Head of caudate nucleus (tissue), 42 donors: ENCODE results near the gene ATG14.
A peak's percentile ranks its signal among the peaks of the same experiment; 100 is the strongest.
"Not testable (repeated sequence)": the region's sequence is repeated elsewhere in the genome, so short reads cannot be mapped to it uniquely, and the experiment has no call there.

Source experiments
- DNase-seq, 42 donors: peaks; one replicate each; pipeline versions ENCODE4 v3.0.0 to v3.0.0-alpha.2; 2020 to 2021; ENCODE audit warnings: mixed read lengths in 7 of 42
- intact Hi-C: fragments of 100-400 bp; cut with DNase I; formaldehyde crosslinking; loops from one replicate; pipeline ENCODE4 v1.15.0; 2022

Gene ATG14

GRCh38 chr14:55436519-55436918 is 24.9 kb upstream of the ATG14 start:
- no peak for DNase-seq
- intact Hi-C loops = no loop called here

DNA sequence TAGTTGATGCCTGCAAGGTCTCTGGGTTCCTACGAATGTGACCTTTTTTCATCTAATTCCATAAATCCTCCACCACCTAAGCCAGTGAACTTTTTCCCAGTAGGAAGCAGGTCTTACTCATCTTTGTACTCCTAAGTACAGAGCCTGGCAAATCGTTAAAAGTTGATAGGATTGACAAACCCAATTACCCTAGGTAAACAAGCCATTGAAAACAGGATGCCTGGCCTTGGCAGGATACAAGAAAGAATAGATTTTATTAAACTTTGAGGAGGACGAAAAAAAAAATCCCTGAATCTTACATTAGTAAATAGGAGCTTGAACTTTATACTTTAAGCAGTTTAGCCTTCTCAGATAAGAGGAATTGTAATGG is 23.2 kb upstream of the ATG14 start:
- DNase-seq = no peak
- intact Hi-C loops = no loop called here

DNA sequence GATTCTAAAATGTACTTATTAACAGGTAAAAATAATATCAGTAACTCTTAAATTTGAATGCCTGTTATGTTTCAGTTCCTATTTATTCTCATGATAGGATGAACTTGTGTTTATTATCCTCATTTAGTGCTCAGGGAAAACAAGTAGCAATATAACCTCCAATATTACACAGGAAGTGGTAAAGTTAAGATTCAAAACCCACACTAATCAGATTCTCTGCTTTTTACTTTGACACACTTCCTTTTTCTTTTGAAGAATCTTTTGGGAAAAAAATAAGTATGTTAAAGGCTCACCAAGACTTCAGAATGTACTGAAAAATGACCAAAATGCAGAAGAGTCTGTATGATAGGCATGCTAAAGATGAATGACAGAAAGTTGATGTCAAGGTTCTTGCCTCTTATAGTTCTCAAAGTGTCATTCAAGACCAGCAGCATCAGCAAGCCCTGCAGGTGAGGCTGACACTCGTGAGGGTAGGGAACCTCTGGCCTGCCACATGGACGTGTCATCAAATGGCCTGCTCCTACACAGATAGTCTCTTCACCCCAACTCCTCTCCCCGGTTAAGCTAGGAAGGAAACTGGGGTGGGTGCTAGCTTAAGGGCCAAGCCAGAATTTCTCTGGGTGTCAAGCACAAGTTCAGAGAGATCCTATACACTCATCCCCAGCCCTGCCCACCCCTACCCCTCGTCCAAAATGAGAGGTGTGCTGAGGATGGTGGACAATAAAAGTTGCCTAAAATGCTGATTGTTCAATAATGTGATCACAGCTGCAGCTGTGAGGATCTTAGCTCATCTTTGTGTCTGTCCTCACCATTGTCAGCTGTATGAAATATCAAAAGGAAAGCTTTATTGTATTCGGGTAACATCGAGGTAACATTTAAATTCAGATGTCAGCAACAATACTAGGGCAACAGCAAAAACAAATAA is 22.5 kb upstream of the ATG14 start:
- intact Hi-C loops = no loop called here

DNA sequence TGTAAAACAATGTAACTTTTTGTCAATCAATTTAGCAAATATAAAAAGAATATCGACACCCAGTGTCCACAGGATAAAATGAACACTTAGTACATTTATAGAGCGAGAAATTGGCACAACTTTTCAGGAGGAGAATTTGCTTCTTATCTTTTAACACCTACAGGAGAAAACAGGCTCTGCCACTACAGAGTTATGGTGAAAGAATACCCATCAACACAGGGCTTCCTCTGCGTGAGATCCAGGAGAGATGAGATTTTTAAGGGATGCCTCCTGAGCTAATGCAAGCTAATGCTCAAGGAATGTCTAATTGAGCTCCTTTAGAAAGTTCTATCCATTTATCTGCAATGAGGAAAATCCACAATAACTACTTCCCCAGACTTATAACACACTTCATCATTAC is 21.0 kb upstream of the ATG14 start:
- no peak for DNase-seq
- intact Hi-C loops = no loop called here

More for the DNA sequence above, 22.5 kb upstream of the ATG14 start:
- no peak for DNase-seq

DNA sequence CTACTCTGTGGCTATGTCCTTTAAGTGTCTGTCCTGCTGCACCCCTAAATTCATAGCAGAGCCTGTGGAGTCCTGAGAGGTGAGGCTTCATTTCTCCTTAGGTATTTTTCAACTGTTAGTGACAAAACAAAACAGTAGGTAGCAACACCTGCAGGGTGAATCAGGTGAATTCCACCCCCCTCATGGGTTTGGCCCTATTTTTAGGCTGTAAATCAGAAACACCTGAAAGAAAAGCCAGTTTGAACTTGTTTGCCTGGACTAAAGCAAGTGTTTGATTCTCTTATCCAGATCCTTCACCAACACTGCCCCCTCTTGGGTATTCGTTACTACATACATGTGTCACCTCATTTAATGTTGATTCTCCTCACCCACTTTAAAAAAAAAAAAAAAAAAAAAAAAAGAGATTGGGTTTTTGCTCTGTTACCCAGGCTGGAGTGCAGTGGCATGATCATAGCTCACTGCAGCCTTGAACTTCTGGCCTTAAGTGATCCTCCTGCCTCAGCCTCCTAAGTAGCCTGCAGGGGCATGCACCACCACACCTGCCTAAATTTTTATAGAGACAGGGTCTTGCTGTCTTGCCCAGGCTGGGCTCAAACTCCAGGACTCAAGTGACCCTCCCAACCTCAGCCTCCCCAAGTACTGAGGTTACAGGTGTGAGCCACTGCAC is 18.5 kb upstream of the ATG14 start:
- intact Hi-C loops = no loop called here

DNA sequence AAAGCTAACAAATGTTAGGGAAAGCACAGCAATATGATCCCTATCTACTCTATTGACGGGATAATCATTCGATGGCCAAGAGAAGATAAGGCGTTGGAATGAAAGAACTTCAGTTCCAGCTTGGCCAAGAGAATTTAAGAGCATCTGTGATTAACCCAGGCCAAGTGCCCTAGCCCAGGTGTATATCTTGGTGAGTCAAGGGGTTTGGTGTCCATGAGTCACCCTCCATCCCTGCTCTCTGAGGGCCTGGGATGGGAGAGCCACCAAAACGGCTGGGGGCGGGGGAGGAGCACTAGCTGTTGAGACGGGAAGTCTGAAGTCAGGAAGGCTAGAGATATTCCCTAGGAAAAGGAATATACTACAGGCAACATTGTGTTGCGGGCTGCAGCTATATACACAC is 15.8 kb upstream of the ATG14 start:
- intact Hi-C loops = no loop called here
- DNase-seq = no peak

More for the DNA sequence above, 18.5 kb upstream of the ATG14 start:
- DNase-seq = peak in 4 of 42 donors; percentile 18 to 34 (median 26)

DNA sequence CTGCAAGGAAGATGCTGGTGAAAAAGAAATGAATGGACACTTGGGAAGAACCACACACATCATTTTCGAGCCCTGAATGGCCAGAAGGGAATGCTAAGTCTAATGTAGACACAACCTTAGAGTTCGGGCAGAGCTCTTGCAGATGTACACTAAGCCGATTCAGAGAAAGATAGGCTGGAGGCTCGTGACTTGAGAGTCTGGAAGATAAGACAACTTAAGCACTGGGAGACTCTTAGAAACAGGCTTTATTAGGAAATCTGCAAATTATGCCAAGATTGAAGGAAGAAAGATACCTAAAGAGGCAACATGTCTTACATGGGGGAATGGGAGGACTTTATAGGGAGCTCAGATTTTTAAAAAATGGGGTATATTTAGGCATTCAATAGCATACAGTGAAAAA is 15.3 kb upstream of the ATG14 start:
- intact Hi-C loops = no loop called here
- no peak for DNase-seq

GRCh38 chr14:55425091-55425490 is 13.5 kb upstream of the ATG14 start:
- no peak for DNase-seq
- intact Hi-C loops = no loop called here

DNA sequence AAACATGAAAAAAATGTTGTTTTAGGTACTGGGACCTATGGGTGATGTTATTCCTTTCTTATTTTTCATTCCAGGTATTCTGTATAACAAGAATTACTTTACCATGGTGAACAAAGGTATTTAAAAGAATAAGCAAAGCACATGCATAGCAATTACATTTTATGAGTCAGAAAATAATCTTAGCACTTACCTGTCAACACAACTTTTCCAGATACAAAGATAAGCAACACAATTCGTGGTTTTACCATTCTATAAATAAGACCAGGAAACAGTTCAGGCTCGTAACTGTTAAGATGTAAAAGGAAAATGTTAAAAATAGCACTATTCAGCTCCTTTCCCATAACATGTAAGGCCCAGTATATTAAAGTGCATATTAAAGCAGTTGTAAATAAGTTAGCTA is 12.3 kb upstream of the ATG14 start:
- intact Hi-C loops = no loop called here
- DNase-seq = no peak

GRCh38 chr14:55422338-55422737 is 10.7 kb upstream of the ATG14 start:
- intact Hi-C loops, DNase-seq: not testable (repeated sequence)

DNA sequence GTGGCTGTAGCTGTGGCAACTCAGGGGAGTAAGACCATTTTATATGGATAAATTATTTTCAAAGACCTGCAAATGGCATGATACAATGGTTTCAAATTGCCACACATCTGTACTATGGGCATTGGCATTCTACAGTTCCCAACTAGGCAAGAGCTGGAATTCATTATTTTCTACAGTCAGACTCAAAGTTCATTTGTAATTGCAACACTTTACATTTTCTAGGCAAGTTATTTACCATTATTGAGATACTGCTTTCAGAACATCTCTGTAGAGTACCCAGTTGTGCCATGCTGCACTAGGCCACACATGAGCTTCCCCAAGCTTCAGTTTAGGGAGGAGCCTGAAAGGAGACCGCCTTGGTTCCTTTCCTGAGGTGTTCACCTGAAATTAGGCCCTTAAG is 8.0 kb upstream of the ATG14 start:
- DNase-seq = no peak
- intact Hi-C loops = loop anchor here (10.0 kb wide), 1 partner anchor 145 kb away; the partner anchor contains the start of gene FBXO34

- intact Hi-C loops = loop anchor here (10.0 kb wide), 1 partner anchor 144 kb away; the partner anchor contains the start of gene FBXO34
- no peak for DNase-seq
Measured at GRCh38 chr14:55418411-55418810, 6.8 kb upstream of the ATG14 start.

DNA sequence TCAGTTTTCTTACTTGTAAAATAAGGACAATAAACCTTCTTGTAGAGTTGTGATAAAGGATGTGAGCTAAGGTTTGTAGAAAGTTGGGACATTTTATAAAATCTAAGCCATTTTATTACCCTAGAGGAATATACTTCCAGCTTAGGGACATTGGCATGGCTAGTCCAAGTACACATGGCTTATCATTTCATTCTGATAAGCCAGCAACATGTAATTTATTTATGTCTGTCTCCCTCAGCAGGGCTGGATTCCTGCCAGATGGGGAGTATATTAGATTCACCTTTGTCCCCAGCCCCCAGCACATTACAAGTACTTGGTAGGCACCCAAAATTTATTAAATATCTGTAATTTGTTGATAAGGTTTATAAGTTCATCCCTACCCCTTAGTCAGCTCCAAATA is 6.3 kb upstream of the ATG14 start:
- intact Hi-C loops = loop anchor here (10.0 kb wide), 1 partner anchor 143 kb away; the partner anchor contains the start of gene FBXO34
- no peak for DNase-seq

DNA sequence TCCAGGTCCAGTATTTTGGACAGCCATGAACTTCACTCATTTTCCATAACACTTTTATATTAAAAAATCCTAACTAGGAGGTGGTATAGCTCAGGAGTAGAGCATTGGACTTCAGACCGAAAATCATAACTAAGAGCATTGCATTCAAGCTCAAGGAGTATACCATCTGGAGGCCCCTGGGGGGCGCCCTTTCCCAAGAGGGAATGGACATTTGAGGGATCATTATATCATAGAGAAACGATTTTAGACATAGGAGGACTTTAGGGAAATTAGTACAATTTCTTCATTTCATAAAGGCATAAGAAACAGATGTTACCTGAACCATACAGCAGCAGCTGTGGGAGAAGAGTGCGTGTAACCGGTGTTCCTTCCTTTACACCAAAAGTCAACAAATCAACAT is 5.2 kb upstream of the ATG14 start:
- DNase-seq = peak in 2 of 42 donors; percentile 13 to 17
- intact Hi-C loops = loop anchor here (10.0 kb wide), 1 partner anchor 142 kb away; the partner anchor contains the start of gene FBXO34

- intact Hi-C loops = loop anchor here (10.0 kb wide), 1 partner anchor 140 kb away; the partner anchor contains the start of gene FBXO34
Measured at GRCh38 chr14:55414551-55414950, 2.9 kb upstream of the ATG14 start.

GRCh38 chr14:55412676-55413075 is 1.0 kb upstream of the ATG14 start:
- intact Hi-C loops = loop anchor here (10.0 kb wide), 1 partner anchor 138 kb away; the partner anchor contains the start of gene FBXO34
- DNase-seq = no peak

More at GRCh38 chr14:55414551-55414950, 2.9 kb upstream of the ATG14 start:
- no peak for DNase-seq

DNA sequence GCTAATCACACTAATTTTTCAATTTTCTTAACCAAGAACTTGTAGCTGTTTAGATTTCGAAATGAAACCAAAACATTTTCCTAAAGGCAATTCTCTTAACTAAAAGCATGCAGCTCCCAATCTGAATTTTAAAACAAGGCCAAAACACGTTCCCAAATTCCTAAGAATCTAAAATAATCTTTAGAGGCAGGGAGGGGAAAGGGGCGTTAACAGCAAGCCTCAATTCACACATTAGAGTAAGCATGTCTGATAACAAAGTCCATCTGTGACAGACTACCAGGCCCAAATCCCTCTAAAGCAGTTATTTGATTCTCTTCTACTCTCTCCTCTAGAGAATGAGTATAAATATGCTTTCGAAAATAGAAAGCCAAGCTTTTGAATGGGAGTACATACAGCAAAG is 754 bp downstream of the ATG14 start:
- DNase-seq = no peak
- intact Hi-C loops = loop anchor here (10.0 kb wide), 1 partner anchor 136 kb away; the partner anchor contains the start of gene FBXO34

DNA sequence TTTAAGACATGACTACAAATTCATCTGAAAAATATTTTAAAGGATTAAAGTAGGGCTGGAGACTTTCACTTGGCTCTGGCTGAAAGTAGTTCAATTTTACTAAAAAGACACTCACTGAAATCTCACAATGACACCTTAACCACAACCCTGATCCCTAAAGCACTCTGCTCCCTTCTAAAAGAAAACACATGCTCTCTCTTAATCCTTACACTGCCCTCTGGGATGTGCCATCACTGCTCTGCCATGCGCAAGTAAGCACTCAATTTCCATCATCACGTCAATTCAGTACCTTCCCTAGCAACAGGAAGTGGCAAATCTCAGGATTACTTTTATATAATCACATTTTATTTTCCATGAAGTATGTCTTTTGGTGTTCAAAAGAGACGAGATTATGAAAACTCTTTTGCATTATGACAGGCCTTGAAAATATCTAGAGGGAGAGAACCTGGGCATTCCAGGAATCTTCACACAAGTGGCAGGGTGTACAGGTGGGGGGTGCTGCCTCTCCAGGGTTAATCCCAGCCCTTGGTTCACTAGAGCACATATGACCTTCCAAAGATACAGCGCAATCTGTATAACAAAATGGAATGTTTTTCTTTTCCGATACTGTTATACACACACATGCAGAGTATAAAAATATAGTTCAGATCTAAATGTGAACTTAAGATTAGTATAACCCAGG is 7.3 kb downstream of the ATG14 start:
- no peak for DNase-seq
- intact Hi-C loops = no loop called here

DNA sequence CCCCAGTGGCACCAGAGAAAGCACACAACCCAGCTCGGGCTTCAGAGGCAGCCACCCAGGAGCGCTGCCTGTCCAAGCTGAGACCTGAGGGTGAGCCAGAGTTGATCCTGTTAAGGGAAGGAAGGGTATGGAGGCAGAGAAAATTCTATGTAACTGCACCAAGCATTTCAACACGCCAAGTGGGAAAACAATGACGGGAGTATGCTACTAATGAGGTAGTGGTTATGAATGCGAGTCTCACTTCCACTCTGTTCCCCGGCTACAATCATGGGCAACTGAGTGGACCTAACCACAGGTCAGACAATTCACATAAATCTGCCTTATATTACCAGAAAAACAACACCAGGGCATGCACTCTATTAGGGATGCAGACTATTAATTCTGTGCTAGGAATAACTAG is 9.9 kb downstream of the ATG14 start:
- DNase-seq = no peak
- intact Hi-C loops = no loop called here
